ENCODE measurements around the gene EFEMP2.

The EFEMP2 gene

GRCh38 chr11:65887723-65888162, 15.1 kb upstream of the EFEMP2 start:
- no peak for TF ChIP-seq ZFX (IDR thresholded peaks at IDR 0.05; ENCODE audit: borderline replicate concordance)
- TF ChIP-seq CTCF (IDR thresholded peaks at IDR 0.05) = no peak
- peak overlapping the region; percentile 82 for H3K27ac ChIP-seq

- peak overlapping the region; percentile 82 for H3K27ac ChIP-seq
- TF ChIP-seq ZFX (IDR thresholded peaks at IDR 0.05; ENCODE audit: borderline replicate concordance) (no peak), CTCF (IDR thresholded peaks at IDR 0.05) (no peak)
These were observed 14.5 kb upstream of the EFEMP2 start for GRCh38 chr11:65886826-65887722.

- TF ChIP-seq CTCF (IDR thresholded peaks at IDR 0.05) (no peak), ZFX (IDR thresholded peaks at IDR 0.05; ENCODE audit: borderline replicate concordance) (no peak)
- H3K27ac ChIP-seq = peak overlapping the region; percentile 82; the same call in 1 of the 2 replicates
These were observed 13.4 kb upstream of the EFEMP2 start for GRCh38 chr11:65885808-65886536.

GRCh38 chr11:65885231-65885630, 12.6 kb upstream of the EFEMP2 start:
- TF ChIP-seq ZFX (IDR thresholded peaks at IDR 0.05; ENCODE audit: borderline replicate concordance) = no peak
- no peak for TF ChIP-seq CTCF (IDR thresholded peaks at IDR 0.05)
- no peak overlapping the region for H3K27ac ChIP-seq

GRCh38 chr11:65884716-65885092, 12.1 kb upstream of the EFEMP2 start:
- H3K27ac ChIP-seq = no peak overlapping the region
- TF ChIP-seq ZFX (IDR thresholded peaks at IDR 0.05; ENCODE audit: borderline replicate concordance) (no peak), CTCF (IDR thresholded peaks at IDR 0.05) (peak; percentile 99)

GRCh38 chr11:65883786-65884715, 11.5 kb upstream of the EFEMP2 start:
- TF ChIP-seq CTCF (IDR thresholded peaks at IDR 0.05) (no peak), ZFX (IDR thresholded peaks at IDR 0.05; ENCODE audit: borderline replicate concordance) (no peak)
- no peak overlapping the region for H3K27ac ChIP-seq

All from 22Rv1 (cell line).